RWPE2 (cell line): ENCODE measurements around the gene UGT1A1.
A peak's percentile ranks its signal among the peaks of the same experiment; 100 is the strongest.

Experiments
- ATAC-seq: fragments of 200-7000 bp; cut with Tn5 transposase; 3 replicates; pipeline ENCODE4 v1.9.1; 2021; ENCODE audit warnings: low read depth
- DNase-seq: peaks from one replicate; pipeline ENCODE4 v3.0.0-alpha.2; 2020; ENCODE audit warnings: low spot score
- H3K27ac ChIP-seq: fragments of 450-650 bp; 2 replicates; pipeline ENCODE4 v1.5.1; 2017; ENCODE audit warnings: mild to moderate bottlenecking; ENCODE audit not compliant: poor library complexity, severe bottlenecking
- H3K27me3 ChIP-seq: fragments of 250-450 bp; sonication (Bioruptor Pico); 2 replicates; pipeline ENCODE4 v1.5.1; 2021; ENCODE audit warnings: mild to moderate bottlenecking, moderate library complexity; ENCODE audit not compliant: insufficient read depth, poor library complexity, severe bottlenecking
- H3K36me3 ChIP-seq: fragments of 250-450 bp; sonication (Bioruptor Pico); 2 replicates; pipeline ENCODE4 v1.5.1; 2020; ENCODE audit warnings: low read depth, mild to moderate bottlenecking, moderate library complexity
- H3K4me1 ChIP-seq: fragments of 250-450 bp; sonication (Bioruptor Pico); 2 replicates; pipeline ENCODE4 v1.5.1; 2021; ENCODE audit warnings: mild to moderate bottlenecking, moderate library complexity; ENCODE audit not compliant: insufficient read depth, poor library complexity, severe bottlenecking
- H3K4me3 ChIP-seq: fragments of 250-450 bp; sonication (Bioruptor Pico); 2 replicates; pipeline ENCODE4 v1.5.1; 2021; ENCODE audit warnings: mild to moderate bottlenecking, moderate library complexity; ENCODE audit not compliant: severe bottlenecking
- H3K9me3 ChIP-seq: fragments of 250-450 bp; sonication (Bioruptor Pico); 2 replicates; pipeline ENCODE4 v1.5.1; 2021; ENCODE audit warnings: mild to moderate bottlenecking, moderate library complexity; ENCODE audit not compliant: severe bottlenecking
- CTCF ChIP-seq: fragments of 450-650 bp; IDR thresholded peaks from one replicate; pipeline ENCODE4 v1.5.1; 2017; ENCODE audit warnings: mild to moderate bottlenecking, moderate library complexity; ENCODE audit not compliant: poor library complexity, severe bottlenecking

Gene UGT1A1

GRCh38 chr2:233799716-233800115 lies 39.6 kb downstream of the UGT1A1 start:
- no peaks in the 10 kb centered on the region for H3K27me3 ChIP-seq
- H3K4me1 ChIP-seq = no peaks in the 10 kb centered on the region
- H3K36me3 ChIP-seq = no peaks in the 10 kb centered on the region
- no peak for DNase-seq
- no peaks in the 10 kb centered on the region for H3K9me3 ChIP-seq
- no peak overlapping the region for H3K4me3 ChIP-seq
- ATAC-seq = no peak
- H3K27ac ChIP-seq = no peak overlapping the region
- no peak for TF ChIP-seq CTCF

GRCh38 chr2:233800208-233800607 lies 40.1 kb downstream of the UGT1A1 start:
- Histone ChIP-seq H3K4me1 (no peaks in the 10 kb centered on the region), H3K27me3 (no peaks in the 10 kb centered on the region), H3K4me3 (no peak overlapping the region), H3K36me3 (no peaks in the 10 kb centered on the region), H3K9me3 (no peaks in the 10 kb centered on the region), H3K27ac (no peak overlapping the region)
- DNase-seq = no peak
- TF ChIP-seq CTCF = no peak
- no peak for ATAC-seq

- Histone ChIP-seq H3K36me3 (no peaks in the 10 kb centered on the region), H3K27me3 (no peaks in the 10 kb centered on the region), H3K4me1 (no peaks in the 10 kb centered on the region), H3K4me3 (no peak overlapping the region), H3K27ac (no peak overlapping the region), H3K9me3 (no peaks in the 10 kb centered on the region)
- DNase-seq (no peak), ATAC-seq (peak; percentile 68)
- TF ChIP-seq CTCF = no peak
Measured at GRCh38 chr2:233801357-233802131, 41.5 kb downstream of the UGT1A1 start.

GRCh38 chr2:233802132-233802815 lies 42.2 kb downstream of the UGT1A1 start:
- DNase-seq (no peak), ATAC-seq (no peak)
- Histone ChIP-seq H3K27ac (no peak overlapping the region), H3K27me3 (no peaks in the 10 kb centered on the region), H3K9me3 (no peaks in the 10 kb centered on the region), H3K36me3 (no peaks in the 10 kb centered on the region), H3K4me1 (no peaks in the 10 kb centered on the region), H3K4me3 (no peak overlapping the region)
- no peak for TF ChIP-seq CTCF
